GM12864 (cell line): Measurements from ENCODE around the gene MTUS2.

Experiments used
- DNase-seq: peaks from one replicate; pipeline ENCODE4 v3.0.0-alpha.2; 2011; ENCODE audit warnings: low read depth
- H3K4me3 ChIP-seq: 2 replicates; pipeline ENCODE4 v1.5.1; 2011; ENCODE audit warnings: mild to moderate bottlenecking, low read depth, low read length, control low read depth
- CTCF ChIP-seq: IDR thresholded peaks from 2 replicates; pipeline ENCODE4 v1.5.1; 2011; ENCODE audit warnings: low read depth, mild to moderate bottlenecking, moderate library complexity, low read length, control low read depth, inconsistent platforms; ENCODE audit errors: missing control alignments

MTUS2 gene

GRCh38 chr13:29514720-29515310, 694.7 kb downstream of the MTUS2 start:
- no peak for DNase-seq
- TF ChIP-seq CTCF: no peak
- H3K4me3 ChIP-seq: no peak overlapping the region

GRCh38 chr13:29515372-29515771, 695.2 kb downstream of the MTUS2 start:
- no peak overlapping the region for H3K4me3 ChIP-seq
- no peak for DNase-seq
- TF ChIP-seq CTCF: no peak

GRCh38 chr13:29516012-29516411, 695.9 kb downstream of the MTUS2 start:
- no peak for DNase-seq
- no peak for TF ChIP-seq CTCF
- H3K4me3 ChIP-seq: no peak overlapping the region

GRCh38 chr13:29516880-29517279, 696.7 kb downstream of the MTUS2 start:
- DNase-seq: no peak
- TF ChIP-seq CTCF: no peak

GRCh38 chr13:29519921-29520320, 699.8 kb downstream of the MTUS2 start:
- no peak for TF ChIP-seq CTCF
- DNase-seq: no peak
- no peak overlapping the region for H3K4me3 ChIP-seq

More at GRCh38 chr13:29516880-29517279, 696.7 kb downstream of the MTUS2 start:
- H3K4me3 ChIP-seq: no peak overlapping the region

- no peak for DNase-seq
- no peak overlapping the region for H3K4me3 ChIP-seq
- no peak for TF ChIP-seq CTCF
Measured at GRCh38 chr13:29520671-29521070, 700.5 kb downstream of the MTUS2 start.

- DNase-seq: no peak
- H3K4me3 ChIP-seq: no peak overlapping the region
- TF ChIP-seq CTCF: no peak
Measured at GRCh38 chr13:29521336-29521735, 701.2 kb downstream of the MTUS2 start.
